Omental fat pad (tissue), 4 donors: ENCODE data around the gene DIABLO. TPM values are rescaled to one million over a fixed set of nuclear protein-coding genes. Genes with fewer than 3 reads are reported as not detected.
"Not testable (repeated sequence)": the region's sequence is repeated elsewhere in the genome, so short reads cannot be mapped to it uniquely, and the experiment has no call there.

Experiments
- ATAC-seq: fragments of 150-250 bp; one replicate; pipeline ENCODE4 v1.9.1; 2016; ENCODE audit warnings: mild to moderate bottlenecking, moderate library complexity; ENCODE audit not compliant: low FRiP score
- DNase-seq: peaks from one replicate; pipeline ENCODE4 v3.0.0-alpha.2; 2019; ENCODE audit warnings: low spot score
- CTCF ChIP-seq, 3 donors: fragments of 450-650 bp; IDR thresholded peaks; one replicate each; pipeline ENCODE4 v1.5.1; 2016 to 2017; ENCODE audit warnings: antibody characterized with exemption in 3 of 3, mild to moderate bottlenecking in 3 of 3, moderate library complexity in 2 of 3
- total RNA-seq, 4 donors: library from RNA; depleted of rRNA; stranded (reverse); fragments of >200 nt; gene quantifications; one replicate each; pipeline ENCODE4 v1.1.0, GENCODE V29; 2016

The DIABLO gene
- total RNA-seq, 4 donors from 2014 or later = 40.7 to 54.3 (median 48.7) TPM

- no peak for TF ChIP-seq CTCF (IDR thresholded peaks at IDR 0.05)
- ATAC-seq = no peak
Observed at GRCh38 chr12:122185494-122186082, 40.3 kb downstream of the DIABLO start.

GRCh38 chr12:122185079-122185478 lies 40.8 kb downstream of the DIABLO start:
- no peak for DNase-seq
- no peak for ATAC-seq
- TF ChIP-seq CTCF (IDR thresholded peaks at IDR 0.05) = no peak

More at GRCh38 chr12:122185494-122186082, 40.3 kb downstream of the DIABLO start:
- no peak for DNase-seq

GRCh38 chr12:122184517-122184916 lies 41.3 kb downstream of the DIABLO start:
- no peak for DNase-seq
- TF ChIP-seq CTCF (IDR thresholded peaks at IDR 0.05) = no peak
- ATAC-seq = no peak

GRCh38 chr12:122183588-122183940 lies 42.3 kb downstream of the DIABLO start:
- no peak for ATAC-seq
- no peak for DNase-seq
- TF ChIP-seq CTCF (IDR thresholded peaks at IDR 0.05) = no peak

GRCh38 chr12:122182887-122183587 lies 42.8 kb downstream of the DIABLO start, which contains the start of gene LRRC43:
LRRC43 (plus strand) TSS chr12:122183123; CDS start chr12:122183145, 22 bp downstream.
- DNase-seq (no peak), ATAC-seq (peak; percentile 60)
- no peak for TF ChIP-seq CTCF (IDR thresholded peaks at IDR 0.05)

GRCh38 chr12:122176473-122176872 lies 49.4 kb downstream of the DIABLO start:
- ATAC-seq = not testable (repeated sequence)

GRCh38 chr12:122174155-122174845 lies 51.6 kb downstream of the DIABLO start, which contains the start of gene IL31:
IL31 (minus strand) TSS chr12:122174221; CDS start chr12:122174172, 49 bp downstream.
- no peak for TF ChIP-seq CTCF (IDR thresholded peaks at IDR 0.05)

More at GRCh38 chr12:122176473-122176872, 49.4 kb downstream of the DIABLO start:
- DNase-seq = not testable (repeated sequence)

More at GRCh38 chr12:122174155-122174845, 51.6 kb downstream of the DIABLO start, which contains the start of gene IL31:
- ATAC-seq = no peak
- DNase-seq = no peak
